Heart left ventricle (tissue), 16 donors: Measurements from ENCODE around the gene TUT7. TPM values are rescaled to one million over a fixed set of nuclear protein-coding genes. Genes with fewer than 3 reads are reported as not detected.

ENCODE experiments used
- ATAC-seq, 4 donors: fragments of 200-7000 bp; cut with Tn5 transposase; one replicate each; pipeline ENCODE4 v1.9.1; 2020 to 2022; ENCODE audit warnings: moderate library complexity in 4 of 4, mild to moderate bottlenecking in 3 of 4, moderate number of reproducible peaks in 1 of 4
- DNase-seq, 5 donors: peaks; one replicate each; pipeline ENCODE4 v3.0.0-alpha.2; 2020
- H3K27ac ChIP-seq, 12 donors: fragments of 200-600 bp; sonication (generic) in 4 of 12; one replicate each; pipeline versions ENCODE4 v1.5.0 to v1.8.0; 2016 to 2022; ENCODE audit warnings: mild to moderate bottlenecking in 2 of 12
- H3K27me3 ChIP-seq, 9 donors: fragments of 200-600 bp; sonication (generic) in 2 of 9; one replicate each; pipeline versions ENCODE4 v1.5.1 to v1.8.0; 2016 to 2022; ENCODE audit warnings: mild to moderate bottlenecking in 3 of 9
- H3K36me3 ChIP-seq, 9 donors: fragments of 200-600 bp; sonication (generic) in 2 of 9; one replicate each; pipeline versions ENCODE4 v1.5.0 to v1.8.0; 2018 to 2022; ENCODE audit warnings: mild to moderate bottlenecking in 2 of 9
- H3K4me1 ChIP-seq, 12 donors: fragments of 200-600 bp; sonication (generic) in 4 of 12; one replicate each; pipeline versions ENCODE4 v1.5.0 to v1.8.0; 2016 to 2022; ENCODE audit warnings: mild to moderate bottlenecking in 3 of 12
- H3K4me3 ChIP-seq, 12 donors: fragments of 200-600 bp; sonication (generic) in 4 of 12; one replicate each; pipeline versions ENCODE4 v1.5.0 to v1.8.0; 2017 to 2022; ENCODE audit warnings: mild to moderate bottlenecking in 9 of 12, moderate library complexity in 4 of 12
- H3K9me3 ChIP-seq, 12 donors: fragments of 200-600 bp; sonication (generic) in 4 of 12; one replicate each; pipeline versions ENCODE4 v1.5.0 to v1.8.0; 2016 to 2022; ENCODE audit warnings: mild to moderate bottlenecking in 1 of 12
- CTCF ChIP-seq, 12 donors: fragments of 200-600 bp; sonication (generic) in 4 of 12; IDR thresholded peaks; one replicate each; pipeline versions ENCODE4 v1.5.0 to v1.8.0; 2018 to 2022; ENCODE audit warnings: antibody characterized with exemption in 12 of 12, mild to moderate bottlenecking in 5 of 12
- POLR2A ChIP-seq, 2 donors: fragments of 450-650 bp; IDR thresholded peaks; one replicate each; pipeline ENCODE4 v1.6.1; 2017; ENCODE audit warnings: antibody characterized with exemption in 2 of 2, mild to moderate bottlenecking in 2 of 2, moderate library complexity in 2 of 2
- WGBS, 4 donors: extraction: QIAGEN DNeasy Blood & Tissue Kit in 2 of 4; methylation state at CpG; one replicate each; pipeline versions ENCODE4 v1.1.5 to v1.1.7; 2013 to 2018; 5-methylcytosine and 5-hydroxymethylcytosine counted together
- intact Hi-C, 10 donors: fragments of 100-400 bp; cut with DNase I; formaldehyde crosslinking; loops; one replicate each; pipeline versions ENCODE4 v1.11.1 to v1.14.2; 2022
- polyA plus RNA-seq, 2 donors: library from polyadenylated mRNA; stranded (reverse); fragments of 200-250 nt; gene quantifications; one replicate each; pipeline ENCODE4 v1.2.3, GENCODE V29; 2013
- total RNA-seq, 9 donors: library from RNA; depleted of rRNA in 2 of 9; stranded (reverse); fragments of >200 nt in 2 of 9; fragmentation: NEBNext Ultra II Directional in 3 of 9; extraction: Animal tissue kit (Norgen Biotek cat#: 25700) in 3 of 9; gene quantifications; one replicate each; pipeline versions ENCODE4 v1.1.0 to v1.2.4, GENCODE V29; 2016 to 2023
- donor health status: ischemic (EF 13 %, LVEDD 7.1; RV severe dilation, severe dysfunction).
- donor health status: healthy with polysubstance abuse.
- donor health status: DM: no; HTN: yes; CAD: no.
- donor health status: DM: no; HTN: no; CAD: no.
- donor health status: ischemic (EF 25% LVEDD 6.9; RV normal size, moderate dysfunction).
- donor health status: ischemic (EF 25% LVEDD 5.7; RV mildly dilated, moderate dysfunction).
- donor health status: healthy.
- donor health status: DM: yes; HTN: yes; CAD: no.
- donor health status: ischemic (EF 35%, LVEDD 5.7; RV mildly dilated, moderate dysfunction).
- donor health status: nonischemic (EF 11% LVEDD 7.7; RV severe dilation, severe dysfunction).
- donor health status: DM: yes; HTN: yes; CAD: no.
- donor health status: PGD.
- donor health status: ischemic (EF 29% LVEDD 5.4; RV normal size, mild dysfunction).
- donor health status: nonischemic (EF 23%, LVEDD 6.1; RV moderate dilation, normal function).

TUT7 gene
- total and polyA plus RNA-seq, 11 donors = 7.7 to 31.0 (median 12.1) TPM

- Histone ChIP-seq H3K36me3 (peaks cover 0 to 46% (median 30%) of the 10 kb centered on the region in 9 donors), H3K27me3 (no peaks in the 10 kb centered on the region), H3K4me1 (peaks cover 0 to 53% (median 40%) of the 10 kb centered on the region in 12 donors), H3K27ac (no peak overlapping the region), H3K4me3 (no peak overlapping the region), H3K9me3 (no peaks in the 10 kb centered on the region)
- TF ChIP-seq POLR2A (IDR thresholded peaks at IDR 0.05) = no peak
- no peak for TF ChIP-seq CTCF (IDR thresholded peaks at IDR 0.05)
- intact Hi-C loops = loop anchor here in 1 of 10 donors (2.0 kb wide), 1 partner anchor 72 kb away; no protein-coding TSS in a partner anchor
- WGBS, 4 donors = 62 to 67% (median 64%) methylated on average over 7 of the region's 7 CpGs
- DNase-seq = no peak
- ATAC-seq = peak in 3 of 4 donors; percentile 23 to 51 (median 28)
Measured at GRCh38 chr9:86274821-86275643, 79.2 kb downstream of the TUT7 start.

GRCh38 chr9:86272221-86272620, 82.0 kb downstream of the TUT7 start:
- no peak for DNase-seq
- H3K27me3 ChIP-seq = no peaks in the 10 kb centered on the region
- WGBS, 4 donors = 91 to 95% (median 94%) methylated on average over 4 of the region's 4 CpGs
- ATAC-seq = no peak
- peaks cover 0 to 46% (median 35%) of the 10 kb centered on the region in 9 donors for H3K36me3 ChIP-seq
- no peak overlapping the region for H3K4me3 ChIP-seq
- intact Hi-C loops = no loop called here
- H3K27ac ChIP-seq = no peak overlapping the region
- H3K4me1 ChIP-seq = peaks cover 0 to 31% (median 22%) of the 10 kb centered on the region in 12 donors
- no peaks in the 10 kb centered on the region for H3K9me3 ChIP-seq
- TF ChIP-seq CTCF (IDR thresholded peaks at IDR 0.05) (no peak), POLR2A (IDR thresholded peaks at IDR 0.05) (no peak)

GRCh38 chr9:86263876-86264275, 90.3 kb downstream of the TUT7 start:
- intact Hi-C loops = no loop called here
- Histone ChIP-seq H3K27me3 (no peaks in the 10 kb centered on the region), H3K4me1 (peaks cover 0 to 7% (median 0%) of the 10 kb centered on the region in 12 donors), H3K4me3 (no peak overlapping the region), H3K9me3 (no peaks in the 10 kb centered on the region), H3K36me3 (peaks cover 0 to 67% (median 30%) of the 10 kb centered on the region in 9 donors), H3K27ac (no peak overlapping the region)
- DNase-seq (no peak), ATAC-seq (no peak)
- WGBS, 4 donors = 85 to 91% (median 89%) methylated on average over 6 of the region's 6 CpGs
- no peak for TF ChIP-seq POLR2A (IDR thresholded peaks at IDR 0.05)

GRCh38 chr9:86262492-86262891, 91.7 kb downstream of the TUT7 start:
- H3K27ac ChIP-seq = peak overlapping the region in 1 of 12 donors; percentile 15
- ATAC-seq (peak in 3 of 4 donors; percentile 37 to 60 (median 49)), DNase-seq (no peak)
- H3K36me3 ChIP-seq = peaks cover 0 to 59% (median 28%) of the 10 kb centered on the region in 9 donors
- H3K27me3 ChIP-seq = no peaks in the 10 kb centered on the region
- WGBS, 4 donors = 58 to 77% (median 73%) methylated on average over 4 of the region's 4 CpGs
- intact Hi-C loops = no loop called here
- H3K4me1 ChIP-seq = peaks cover 0 to 7% (median 0%) of the 10 kb centered on the region in 12 donors
- H3K9me3 ChIP-seq = no peaks in the 10 kb centered on the region
- TF ChIP-seq CTCF (IDR thresholded peaks at IDR 0.05) = no peak
- no peak for TF ChIP-seq POLR2A (IDR thresholded peaks at IDR 0.05)
- H3K4me3 ChIP-seq = no peak overlapping the region
